ENCODE results near the gene PDE8B.

- no peak for TF ChIP-seq CTCF (IDR thresholded peaks at IDR 0.05; ENCODE audit: low read length)
- no peak for TF ChIP-seq EZH2 (IDR thresholded peaks at IDR 0.05; ENCODE audit: borderline replicate concordance, low read length)
These were observed 144.0 kb downstream of the PDE8B start for GRCh38 chr5:77354454-77354853.
